ENCODE results near the gene HNRNPAB. TPM values are rescaled to one million over a fixed set of nuclear protein-coding genes. Genes with fewer than 3 reads are reported as not detected.
A peak's percentile ranks its signal among the peaks of the same experiment; 100 is the strongest.

The HNRNPAB gene
- total and polyA plus RNA-seq, 9 of the 15 experiments (the other 6 are each of a cell fraction or from before 2014, with no cell fraction given): 34.6 to 425 (median 236) TPM

- POLR2A ChIA-PET: interaction anchor here (0.7 kb wide), 1 partner anchor 482 kb away, joined by 3 read pairs; no protein-coding TSS in a partner anchor
- peaks cover 11% of the 10 kb centered on the region in 2 experiments; a peak in 4 of 5 replicates for H3K4me1 ChIP-seq (replicated peaks in 1 of 2; ENCODE audit: control insufficient read depth in 2 of 2, insufficient read depth in 2 of 2, low read length in 2 of 2)
- peaks cover 20% of the 10 kb centered on the region for H4K20me1 ChIP-seq (replicated peaks; ENCODE audit: control insufficient read depth, insufficient read depth, low read length)
- no peak overlapping the region for H3K4me2 ChIP-seq (ENCODE audit: insufficient read depth, low read length)
- H3K9me3 ChIP-seq (replicated peaks; ENCODE audit: control insufficient read depth, insufficient read depth, low read depth, low read length): no peaks in the 10 kb centered on the region
- DNase-seq (ENCODE audit: extremely low read depth in 1 of 4, low spot score in 3 of 4) (peak in 1 of 4 experiments; percentile 5), FAIRE-seq (no peak), ATAC-seq (no peak)
- H3K79me2 ChIP-seq (ENCODE audit: control insufficient read depth, insufficient read depth, low read length): peaks cover 39% of the 10 kb centered on the region
- H3K27ac ChIP-seq (ENCODE audit: extremely low read depth, low read depth, low read length): no peak overlapping the region
- CTCF ChIA-PET (ENCODE audit: low intra/inter-chr PET ratio): no interaction called here
- peaks cover 17% of the 10 kb centered on the region for H3K36me3 ChIP-seq (ENCODE audit: control insufficient read depth, insufficient read depth, low read length)
- no peak overlapping the region for H3K4me3 ChIP-seq
- TF ChIP-seq TARDBP (IDR thresholded peaks at IDR 0.05) (no peak), TBP (optimal IDR thresholded peaks at IDR 0.05; ENCODE audit: low read depth, low read length) (no peak), CSDE1 (IDR thresholded peaks at IDR 0.05) (no peak), MYNN (IDR thresholded peaks at IDR 0.05) (no peak), MYNN (CRISPR knock-in tag; IDR thresholded peaks at IDR 0.05) (no peak), KDM1A (IDR thresholded peaks at IDR 0.05) (no peak), ZNF165 (CRISPR knock-in tag; IDR thresholded peaks at IDR 0.05; ENCODE audit: borderline replicate concordance) (no peak), PURB (CRISPR knock-in tag; IDR thresholded peaks at IDR 0.05; ENCODE audit: low read depth) (no peak), POLR2G (IDR thresholded peaks at IDR 0.05; ENCODE audit: low read depth, low read length) (no peak), ZNF707 (CRISPR knock-in tag; conservative IDR thresholded peaks at IDR 0.05) (no peak), SMARCA5 (IDR thresholded peaks at IDR 0.05) (no peak), MCM2 (IDR thresholded peaks at IDR 0.05; ENCODE audit: low read depth) (no peak), ZNF212 (CRISPR knock-in tag; IDR thresholded peaks at IDR 0.05) (no peak), HNRNPUL1 (IDR thresholded peaks at IDR 0.05; ENCODE audit: low read length) (no peak), CBX2 (IDR thresholded peaks at IDR 0.05; ENCODE audit: insufficient read depth, low read length, poor library complexity, severe bottlenecking) (no peak), DMBX1 (CRISPR knock-in tag; IDR thresholded peaks at IDR 0.05; ENCODE audit: borderline replicate concordance) (no peak)
- no TSS peak for BruUV-seq (replicated peaks)
- no peak overlapping the region for H2AFZ ChIP-seq (ENCODE audit: low read depth, low read length)
- WGBS (ENCODE audit: insufficient coverage, low coverage, missing lambda C conversion rate): 49% methylated on average over 2 of the region's 2 CpGs
- intact Hi-C loops (cut with micrococcal nuclease): no loop called here
- peak overlapping the region in 1 of 2 experiments; percentile 45; a peak in 1 of 4 replicates for H3K9ac ChIP-seq (ENCODE audit: insufficient read depth in 1 of 2, low read depth in 2 of 2, low read length in 2 of 2)
- in situ Hi-C loops (cut with MboI): no loop called here
- H3K9me1 ChIP-seq (ENCODE audit: control insufficient read depth, insufficient read depth, low read length): peaks cover under 1% of the 10 kb centered on the region
- H3K27me3 ChIP-seq (ENCODE audit: control insufficient read depth in 2 of 2, insufficient read depth in 2 of 2, low read length in 2 of 2): no peaks in the 10 kb centered on the region
Observed at GRCh38 chr5:178201927-178202235, 2.5 kb upstream of the HNRNPAB start.

Measured in K562 (cell line).